ENCODE results near the gene SMARCA2.

Gene SMARCA2

DNA sequence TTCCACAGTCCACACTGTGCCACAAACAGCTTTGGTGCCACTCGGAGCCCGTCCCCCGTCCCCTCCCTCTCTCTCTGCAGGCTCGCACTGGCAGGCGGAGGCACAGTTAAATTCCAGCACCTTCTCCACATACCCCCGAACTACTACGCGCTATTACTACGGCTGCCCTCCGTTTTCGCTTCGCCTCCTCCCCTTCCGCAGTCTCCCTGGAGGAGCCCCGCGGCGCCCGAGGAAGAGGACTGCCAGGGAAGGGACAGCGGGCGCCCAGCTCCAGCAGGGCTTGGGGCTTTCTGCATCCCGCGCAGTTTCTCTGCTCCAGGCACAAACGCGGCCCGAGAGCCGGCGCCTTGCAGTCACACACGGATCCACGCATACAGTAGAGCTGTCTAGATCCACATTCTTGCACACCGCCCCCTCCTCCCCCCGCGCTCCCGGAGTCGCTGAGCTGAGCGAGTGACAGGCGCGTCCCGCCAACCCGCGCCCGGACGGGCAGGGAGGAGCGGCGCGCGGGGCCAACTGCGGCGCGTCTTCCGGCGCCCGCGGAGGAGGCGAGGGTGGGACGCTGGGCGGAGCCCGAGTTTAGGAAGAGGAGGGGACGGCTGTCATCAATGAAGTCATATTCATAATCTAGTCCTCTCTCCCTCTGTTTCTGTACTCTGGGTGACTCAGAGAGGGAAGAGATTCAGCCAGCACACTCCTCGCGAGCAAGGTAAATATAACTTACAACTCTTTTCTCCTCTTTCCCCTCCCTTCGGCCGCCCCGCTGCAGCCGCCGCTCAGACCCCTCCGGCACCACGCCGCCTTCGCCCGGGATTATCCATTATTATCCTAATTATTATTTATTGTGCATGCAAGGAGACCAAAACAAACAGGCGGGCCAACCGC lies at the start of gene SMARCA2:
SMARCA2 (plus strand) TSS at position 652 of the 885 bp plus-strand sequence. CDS start 13,676 bp downstream, outside the sequence.
- peak within 1 kb of the TSS; percentile 87 for H3K4me2 ChIP-seq (ENCODE audit: low read length)
- H3K27me3 ChIP-seq (ENCODE audit: low read depth, low read length), result no peaks in the 10 kb centered on the region
- peaks cover 48% of the 10 kb centered on the region for H3K79me2 ChIP-seq (ENCODE audit: low read length)
- peaks cover 36% of the 10 kb centered on the region for H3K4me1 ChIP-seq (ENCODE audit: low read length)
- TF ChIP-seq EZH2phosphoT487 (IDR thresholded peaks at IDR 0.05; ENCODE audit: low read depth), result no peak
- no peak for TF ChIP-seq CTCF (IDR thresholded peaks at IDR 0.05; ENCODE audit: low read depth, low read length)
- peaks cover 2% of the 10 kb centered on the region for H3K36me3 ChIP-seq (replicated peaks; ENCODE audit: low read depth, low read length)
- peaks cover 24% of the 10 kb centered on the region for H4K20me1 ChIP-seq (ENCODE audit: insufficient read depth, low read length)
- peak within 1 kb of the TSS; percentile 59 for H2AFZ ChIP-seq (ENCODE audit: low read depth, low read length)
- no peaks in the 10 kb centered on the region for H3K9me3 ChIP-seq (ENCODE audit: insufficient read depth, low read length)
- peak within 1 kb of the TSS; percentile 78 for H3K27ac ChIP-seq (ENCODE audit: low read length)
- H3K4me3 ChIP-seq (ENCODE audit: low read length), result peak within 1 kb of the TSS; percentile 86
- H3K9ac ChIP-seq (ENCODE audit: low read length), result peak within 1 kb of the TSS; percentile 90

DNA sequence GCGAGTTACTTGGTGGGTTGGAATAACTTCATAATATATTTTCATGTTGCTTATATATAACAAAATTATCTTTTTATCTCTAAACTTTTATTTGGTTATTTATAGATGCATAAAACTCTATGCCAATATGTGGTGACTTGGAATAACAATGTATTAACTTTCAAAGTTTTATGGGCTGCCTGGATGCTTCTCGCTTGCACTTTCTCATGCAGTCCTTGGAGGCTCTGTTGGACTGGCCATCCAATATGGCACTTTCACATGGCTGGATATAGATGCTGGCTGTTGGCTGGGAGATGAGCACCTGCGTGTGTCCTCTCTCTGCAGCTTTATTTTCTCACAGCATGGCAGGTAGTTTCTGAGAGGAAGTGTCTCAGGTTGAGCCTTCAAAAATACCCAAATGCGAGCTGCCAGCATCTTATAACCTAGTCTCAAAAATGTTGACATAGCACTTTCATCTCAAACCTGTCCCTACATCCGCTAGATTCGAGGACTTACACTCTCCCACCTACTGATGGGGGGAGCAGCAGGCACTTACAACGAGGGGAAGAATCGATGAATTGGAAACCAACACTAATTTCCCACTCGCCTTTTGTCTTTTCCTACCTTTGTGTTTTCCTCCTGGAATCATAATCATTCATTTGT lies 48.3 kb upstream of the SMARCA2 start:
- no peak overlapping the region for H3K27ac ChIP-seq (ENCODE audit: low read length)
- no peaks in the 10 kb centered on the region for H3K36me3 ChIP-seq (replicated peaks; ENCODE audit: low read depth, low read length)
- H3K9me3 ChIP-seq (ENCODE audit: insufficient read depth, low read length), result no peaks in the 10 kb centered on the region
- no peaks in the 10 kb centered on the region for H3K79me2 ChIP-seq (ENCODE audit: low read length)
- TF ChIP-seq EZH2phosphoT487 (IDR thresholded peaks at IDR 0.05; ENCODE audit: low read depth), result no peak
- TF ChIP-seq CTCF (IDR thresholded peaks at IDR 0.05; ENCODE audit: low read depth, low read length), result no peak
- H3K9ac ChIP-seq (ENCODE audit: low read length), result no peak overlapping the region
- H3K27me3 ChIP-seq (ENCODE audit: low read depth, low read length), result no peaks in the 10 kb centered on the region; the same call in 1 of the 2 replicates
- H3K4me2 ChIP-seq (ENCODE audit: low read length), result no peak overlapping the region
- H3K4me1 ChIP-seq (ENCODE audit: low read length), result 0 out of 2 replicates have a peak, but pooled peaks cover 4% of the 10 kb centered on the region
- H3K4me3 ChIP-seq (ENCODE audit: low read length), result no peak overlapping the region
- H2AFZ ChIP-seq (ENCODE audit: low read depth, low read length), result no peak overlapping the region
- no peaks in the 10 kb centered on the region for H4K20me1 ChIP-seq (ENCODE audit: insufficient read depth, low read length)

GRCh38 chr9:1969160-1969559 lies 46.0 kb upstream of the SMARCA2 start:
- Histone ChIP-seq H3K9me3 (ENCODE audit: insufficient read depth, low read length) (peaks cover 4% of the 10 kb centered on the region; the same call in 1 of the 2 replicates), H3K4me1 (ENCODE audit: low read length) (0 out of 2 replicates have a peak, but pooled peaks cover 4% of the 10 kb centered on the region), H3K79me2 (ENCODE audit: low read length) (no peaks in the 10 kb centered on the region), H3K4me2 (ENCODE audit: low read length) (no peak overlapping the region), H3K4me3 (ENCODE audit: low read length) (no peak overlapping the region), H2AFZ (ENCODE audit: low read depth, low read length) (no peak overlapping the region), H3K27me3 (ENCODE audit: low read depth, low read length) (no peaks in the 10 kb centered on the region; the same call in 1 of the 2 replicates), H4K20me1 (ENCODE audit: insufficient read depth, low read length) (no peaks in the 10 kb centered on the region), H3K27ac (ENCODE audit: low read length) (no peak overlapping the region), H3K36me3 (replicated peaks; ENCODE audit: low read depth, low read length) (no peaks in the 10 kb centered on the region), H3K9ac (ENCODE audit: low read length) (no peak overlapping the region)
- TF ChIP-seq CTCF (IDR thresholded peaks at IDR 0.05; ENCODE audit: low read depth, low read length) (no peak), EZH2phosphoT487 (IDR thresholded peaks at IDR 0.05; ENCODE audit: low read depth) (no peak)

DNA sequence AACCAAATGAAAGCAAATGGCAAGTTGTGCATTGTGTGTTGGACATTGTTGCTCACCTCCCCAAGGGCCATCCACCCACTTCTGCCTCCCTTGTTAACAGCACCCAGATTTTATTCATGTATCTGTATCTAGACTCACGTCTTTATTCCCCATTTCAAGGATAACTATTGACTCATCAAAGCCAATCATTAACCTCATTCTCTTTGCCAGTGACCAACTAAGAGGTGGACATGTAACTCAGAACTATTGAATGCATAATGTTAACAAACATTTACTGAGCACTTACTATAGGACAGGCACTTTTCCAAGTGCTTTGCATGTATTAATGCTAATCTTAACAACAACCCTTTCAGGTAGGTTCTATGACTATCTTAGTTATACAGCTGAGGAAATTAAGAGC lies 45.2 kb upstream of the SMARCA2 start:
- TF ChIP-seq CTCF (IDR thresholded peaks at IDR 0.05; ENCODE audit: low read depth, low read length) (no peak), EZH2phosphoT487 (IDR thresholded peaks at IDR 0.05; ENCODE audit: low read depth) (no peak)

More for the DNA sequence above, 45.2 kb upstream of the SMARCA2 start:
- Histone ChIP-seq H3K9ac (ENCODE audit: low read length) (no peak overlapping the region), H3K36me3 (replicated peaks; ENCODE audit: low read depth, low read length) (no peaks in the 10 kb centered on the region), H3K4me1 (ENCODE audit: low read length) (0 out of 2 replicates have a peak, but pooled peaks cover 4% of the 10 kb centered on the region), H3K27ac (ENCODE audit: low read length) (no peak overlapping the region), H4K20me1 (ENCODE audit: insufficient read depth, low read length) (no peaks in the 10 kb centered on the region), H2AFZ (ENCODE audit: low read depth, low read length) (no peak overlapping the region), H3K9me3 (ENCODE audit: insufficient read depth, low read length) (peaks cover 4% of the 10 kb centered on the region; the same call in 1 of the 2 replicates), H3K4me3 (ENCODE audit: low read length) (no peak overlapping the region), H3K4me2 (ENCODE audit: low read length) (no peak overlapping the region), H3K79me2 (ENCODE audit: low read length) (no peaks in the 10 kb centered on the region), H3K27me3 (ENCODE audit: low read depth, low read length) (no peaks in the 10 kb centered on the region; the same call in 1 of the 2 replicates)

Measured in OCI-LY3 (cell line).